ENCODE measurements around the gene FBXO31. TPM values are rescaled to one million over a fixed set of nuclear protein-coding genes. Genes with fewer than 3 reads are reported as not detected.

FBXO31 gene
- total and polyA plus RNA-seq, 2 experiments from 2014 or later: 15.4 to 26.1 TPM

DNA sequence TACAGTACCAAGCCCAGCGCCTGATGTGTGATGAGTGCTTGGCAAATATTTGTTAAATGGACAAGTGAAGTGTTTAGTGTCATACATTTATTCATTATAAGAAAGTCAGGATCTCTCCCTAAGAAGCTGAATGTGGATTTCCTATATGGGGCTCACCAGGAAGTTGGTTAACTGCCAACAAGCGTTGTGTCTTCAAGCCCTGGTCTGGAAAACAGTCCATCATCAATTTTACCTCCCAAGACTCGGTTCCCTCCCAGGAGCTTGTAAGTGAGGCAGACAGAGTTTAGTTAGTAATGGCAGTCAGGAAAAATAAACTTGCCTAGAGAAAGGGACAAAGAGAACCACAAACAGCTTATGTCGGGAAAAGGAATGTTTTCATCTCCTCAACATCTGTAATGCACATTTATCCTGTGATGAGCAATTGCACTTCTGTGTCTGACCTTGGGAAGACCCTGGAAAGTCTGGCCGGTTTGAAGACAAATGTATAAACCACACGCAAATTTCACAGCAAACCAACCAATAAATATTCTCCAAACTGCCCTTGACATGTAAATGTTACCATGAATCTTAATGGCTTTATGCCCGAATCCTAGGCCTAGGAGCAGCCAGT, 94.7 kb downstream of the FBXO31 start:
- H3K9me3 ChIP-seq (ENCODE audit: low read depth): no peaks in the 10 kb centered on the region
- TF ChIP-seq, protein P1, sequence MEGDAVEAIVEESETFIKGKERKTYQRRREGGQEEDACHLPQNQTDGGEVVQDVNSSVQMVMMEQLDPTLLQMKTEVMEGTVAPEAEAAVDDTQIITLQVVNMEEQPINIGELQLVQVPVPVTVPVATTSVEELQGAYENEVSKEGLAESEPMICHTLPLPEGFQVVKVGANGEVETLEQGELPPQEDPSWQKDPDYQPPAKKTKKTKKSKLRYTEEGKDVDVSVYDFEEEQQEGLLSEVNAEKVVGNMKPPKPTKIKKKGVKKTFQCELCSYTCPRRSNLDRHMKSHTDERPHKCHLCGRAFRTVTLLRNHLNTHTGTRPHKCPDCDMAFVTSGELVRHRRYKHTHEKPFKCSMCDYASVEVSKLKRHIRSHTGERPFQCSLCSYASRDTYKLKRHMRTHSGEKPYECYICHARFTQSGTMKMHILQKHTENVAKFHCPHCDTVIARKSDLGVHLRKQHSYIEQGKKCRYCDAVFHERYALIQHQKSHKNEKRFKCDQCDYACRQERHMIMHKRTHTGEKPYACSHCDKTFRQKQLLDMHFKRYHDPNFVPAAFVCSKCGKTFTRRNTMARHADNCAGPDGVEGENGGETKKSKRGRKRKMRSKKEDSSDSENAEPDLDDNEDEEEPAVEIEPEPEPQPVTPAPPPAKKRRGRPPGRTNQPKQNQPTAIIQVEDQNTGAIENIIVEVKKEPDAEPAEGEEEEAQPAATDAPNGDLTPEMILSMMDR (IDR thresholded peaks at IDR 0.05; ENCODE audit: low read depth, low read length): no peak
- H3K4me3 ChIP-seq: no peak overlapping the region
- H3K36me3 ChIP-seq: no peaks in the 10 kb centered on the region
- no peak overlapping the region for H3K27ac ChIP-seq
- no peaks in the 10 kb centered on the region for H3K4me1 ChIP-seq (ENCODE audit: low read depth)
- no peaks in the 10 kb centered on the region for H3K27me3 ChIP-seq
- DNase-seq (ENCODE audit: low read depth in 1 of 2, low spot score in 1 of 2): no peak

GRCh38 chr16:87286839-87287626, 96.5 kb downstream of the FBXO31 start:
- H3K4me1 ChIP-seq (ENCODE audit: low read depth): no peaks in the 10 kb centered on the region
- no peaks in the 10 kb centered on the region for H3K9me3 ChIP-seq (ENCODE audit: low read depth)
- no peak overlapping the region for H3K27ac ChIP-seq
- H3K27me3 ChIP-seq: no peaks in the 10 kb centered on the region
- TF ChIP-seq, protein P1 (IDR thresholded peaks at IDR 0.05; ENCODE audit: low read depth, low read length): no peak
- DNase-seq (ENCODE audit: low read depth in 1 of 2, low spot score in 1 of 2): no peak
- H3K4me3 ChIP-seq: no peak overlapping the region
- no peaks in the 10 kb centered on the region for H3K36me3 ChIP-seq

- no peaks in the 10 kb centered on the region for H3K4me1 ChIP-seq (ENCODE audit: low read depth)
- TF ChIP-seq, protein P1 (IDR thresholded peaks at IDR 0.05; ENCODE audit: low read depth, low read length): no peak
- no peaks in the 10 kb centered on the region for H3K9me3 ChIP-seq (ENCODE audit: low read depth)
- no peak for DNase-seq (ENCODE audit: low read depth in 1 of 2, low spot score in 1 of 2)
- H3K27ac ChIP-seq: no peak overlapping the region
- no peaks in the 10 kb centered on the region for H3K36me3 ChIP-seq
- no peak overlapping the region for H3K4me3 ChIP-seq
- no peaks in the 10 kb centered on the region for H3K27me3 ChIP-seq
Measured at GRCh38 chr16:87284183-87284582, 99.4 kb downstream of the FBXO31 start.

- Histone ChIP-seq H3K36me3 (no peaks in the 10 kb centered on the region), H3K27ac (no peak overlapping the region)
- TF ChIP-seq, protein P1 (IDR thresholded peaks at IDR 0.05; ENCODE audit: low read depth, low read length): no peak
Measured at GRCh38 chr16:87279094-87279658, 104.4 kb downstream of the FBXO31 start.

DNA sequence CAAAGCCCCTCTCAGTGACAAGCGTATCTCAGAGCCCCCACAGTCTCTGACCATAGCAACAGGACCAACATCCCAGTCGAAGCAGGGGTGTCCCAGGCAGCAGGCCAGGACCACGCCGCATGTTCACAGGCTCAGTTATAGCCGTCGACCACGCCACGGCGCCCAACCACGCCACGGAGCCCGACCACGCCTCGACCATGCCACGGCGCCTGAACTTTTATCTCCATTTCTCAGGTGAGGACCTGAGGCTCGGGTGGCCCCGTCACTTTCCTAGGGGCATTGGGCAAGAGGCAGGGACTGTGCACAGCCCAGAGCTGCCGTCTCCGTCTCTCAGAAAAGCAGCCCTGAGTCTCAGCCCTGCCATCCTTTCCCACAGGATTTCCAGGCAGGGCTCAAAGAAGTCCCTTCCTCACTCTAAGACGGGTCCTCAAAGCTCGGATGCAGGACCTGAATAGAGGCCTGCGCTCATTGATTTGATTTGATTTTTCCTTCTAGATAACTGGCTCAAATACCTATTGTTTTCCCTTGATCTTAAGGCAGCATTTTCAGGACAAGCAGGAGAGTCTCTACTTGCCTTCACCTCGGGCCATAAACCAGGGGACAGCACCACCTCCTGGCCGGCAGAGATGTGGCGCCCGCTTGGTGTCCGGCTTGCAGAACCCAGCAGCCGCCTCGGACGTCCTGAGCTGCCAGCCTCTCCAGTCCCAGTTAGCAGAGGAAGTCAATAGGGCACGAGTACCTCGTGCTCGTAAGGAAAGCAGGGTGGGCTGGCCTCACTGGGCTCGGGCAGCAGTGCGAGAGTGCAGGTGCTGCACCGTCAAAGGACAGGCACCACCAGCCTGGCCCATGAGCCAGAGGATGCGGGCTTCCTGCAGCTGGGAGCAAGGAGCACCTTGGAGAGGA, 105.1 kb downstream of the FBXO31 start:
- Histone ChIP-seq H3K9me3 (ENCODE audit: low read depth) (no peaks in the 10 kb centered on the region), H3K27me3 (no peaks in the 10 kb centered on the region), H3K4me1 (ENCODE audit: low read depth) (no peaks in the 10 kb centered on the region), H3K36me3 (no peaks in the 10 kb centered on the region), H3K27ac (no peak overlapping the region), H3K4me3 (no peak overlapping the region)
- TF ChIP-seq, protein P1 (IDR thresholded peaks at IDR 0.05; ENCODE audit: low read depth, low read length): peak; percentile 93
- DNase-seq (ENCODE audit: low read depth in 1 of 2, low spot score in 1 of 2): peak; percentile 86 to 88

More at GRCh38 chr16:87279094-87279658, 104.4 kb downstream of the FBXO31 start:
- H3K4me3 ChIP-seq: no peak overlapping the region
- H3K4me1 ChIP-seq (ENCODE audit: low read depth): no peaks in the 10 kb centered on the region
- no peaks in the 10 kb centered on the region for H3K9me3 ChIP-seq (ENCODE audit: low read depth)
- no peaks in the 10 kb centered on the region for H3K27me3 ChIP-seq
- DNase-seq (ENCODE audit: low read depth in 1 of 2, low spot score in 1 of 2): no peak
